IMR-90 (cell line): Measurements from ENCODE around the gene PLA2G2F. TPM values are rescaled to one million over a fixed set of nuclear protein-coding genes. Genes with fewer than 3 reads are reported as not detected.

Source experiments
- ATAC-seq: fragments of 200-7000 bp; cut with Tn5 transposase; 2 replicates; pipeline ENCODE4 v1.9.1; 2020; ENCODE audit warnings: low read depth, mild to moderate bottlenecking, moderate library complexity
- BruUV-seq: library from RNA; stranded (reverse); fragments of 400-500 nt; replicated peaks from 2 replicates; lab custom pipeline; 2021; lab: Mats Ljungman, UMichigan
- CTCF ChIA-PET: fragments of 300-600 bp; formaldehyde crosslinking; extraction: SDS; loops from one replicate; lab custom pipeline; 2021; ENCODE audit warnings: antibody characterized with exemption; lab: Yijun Ruan, JAX
- POLR2A ChIA-PET: fragments of 300-600 bp; sonication (Branson Sonifier 250); formaldehyde crosslinking; loops from one replicate; lab custom pipeline; 2022; ENCODE audit warnings: antibody characterized with exemption; ENCODE audit not compliant: unreplicated experiment; lab: Charles Lee
- DNase-seq: peaks from one replicate; pipeline ENCODE4 v3.0.0; 2013
- H2AFZ ChIP-seq: replicated peaks from 2 replicates; pipeline ENCODE3; 2013; ENCODE audit warnings: low read length, mild to moderate bottlenecking; ENCODE audit not compliant: poor library complexity
- H2AK5ac ChIP-seq: 2 replicates; pipeline ENCODE4 v1.6.1; 2013; ENCODE audit warnings: low read depth, low read length, inconsistent platforms
- H2AK9ac ChIP-seq: replicated peaks from 2 replicates; pipeline ENCODE3; 2013; ENCODE audit warnings: mild to moderate bottlenecking, low read depth, low read length, moderate library complexity; ENCODE audit not compliant: poor library complexity
- H2BK120ac ChIP-seq: 2 replicates; pipeline ENCODE4 v1.6.1; 2013; ENCODE audit warnings: low read depth, low read length, inconsistent platforms
- H2BK15ac ChIP-seq: 3 replicates; pipeline ENCODE4 v1.6.1; 2013; ENCODE audit warnings: low read depth, low read length, inconsistent platforms
- H2BK20ac ChIP-seq: 2 replicates; pipeline ENCODE4 v1.6.1; 2013; ENCODE audit warnings: low read depth, mild to moderate bottlenecking, inconsistent platforms, low read length, moderate library complexity
- H2BK5ac ChIP-seq: 2 replicates; pipeline ENCODE4 v1.6.1; 2013; ENCODE audit warnings: mild to moderate bottlenecking, low read depth, low read length, inconsistent platforms; ENCODE audit not compliant: poor library complexity, severe bottlenecking
- H3K14ac ChIP-seq: replicated peaks from 2 replicates; pipeline ENCODE4 v1.6.1; 2013; ENCODE audit warnings: low read depth, low read length, inconsistent platforms
- H3K18ac ChIP-seq: 2 replicates; pipeline ENCODE4 v1.6.1; 2013; ENCODE audit warnings: low read depth, low read length, control low read depth
- H3K23ac ChIP-seq: 2 replicates; pipeline ENCODE4 v1.6.1; 2013; ENCODE audit warnings: low read depth, low read length, inconsistent platforms
- H3K27ac ChIP-seq: 2 replicates; pipeline ENCODE4 v1.5.1; 2013; ENCODE audit warnings: mild to moderate bottlenecking, control low read depth, low read length; ENCODE audit not compliant: insufficient read depth
- H3K27me3 ChIP-seq: 2 replicates; pipeline ENCODE4 v1.6.1; 2013; ENCODE audit warnings: low read length; ENCODE audit not compliant: control insufficient read depth, insufficient read depth
- H3K36me3 ChIP-seq: 2 replicates; pipeline ENCODE4 v1.6.1; 2013; ENCODE audit warnings: low read length, mixed read lengths; ENCODE audit not compliant: control insufficient read depth, insufficient read depth
- H3K4ac ChIP-seq: 2 replicates; pipeline ENCODE4 v1.6.1; 2013; ENCODE audit warnings: low read depth, low read length, inconsistent platforms
- H3K4me1 ChIP-seq: 2 replicates; pipeline ENCODE4 v1.6.1; 2013; ENCODE audit warnings: low read length, mixed read lengths; ENCODE audit not compliant: control insufficient read depth, insufficient read depth
- H3K4me2 ChIP-seq: 2 replicates; pipeline ENCODE4 v1.6.1; 2013; ENCODE audit warnings: low read depth, mild to moderate bottlenecking, control low read depth, low read length, moderate library complexity
- H3K4me3 ChIP-seq: 2 replicates; pipeline ENCODE4 v1.5.1; 2013; ENCODE audit warnings: low read depth, mild to moderate bottlenecking, control low read depth, low read length, moderate library complexity; ENCODE audit not compliant: insufficient read depth
- H3K56ac ChIP-seq: 2 replicates; pipeline ENCODE4 v1.6.1; 2013; ENCODE audit warnings: low read length, inconsistent platforms; ENCODE audit not compliant: insufficient read depth; ENCODE audit errors: extremely low read depth
- H3K79me1 ChIP-seq, 2 experiments: 2 replicates each; pipeline ENCODE4 v1.6.1; 2013; ENCODE audit warnings: low read length in 2 of 2, inconsistent platforms in 1 of 2, low read depth in 1 of 2
- H3K9ac ChIP-seq: 2 replicates; pipeline ENCODE4 v1.6.1; 2013; ENCODE audit warnings: low read depth, low read length, control low read depth
- H3K9me1 ChIP-seq: 2 replicates; pipeline ENCODE4 v1.6.1; 2013; ENCODE audit warnings: low read length, inconsistent platforms; ENCODE audit not compliant: insufficient read depth
- H3K9me3 ChIP-seq: 2 replicates; pipeline ENCODE4 v1.6.1; 2013; ENCODE audit warnings: low read length; ENCODE audit not compliant: control insufficient read depth, insufficient read depth
- H4K20me1 ChIP-seq: 2 replicates; pipeline ENCODE4 v1.6.1; 2013; ENCODE audit warnings: low read length, inconsistent platforms; ENCODE audit not compliant: insufficient read depth
- H4K5ac ChIP-seq: 2 replicates; pipeline ENCODE4 v1.6.1; 2013; ENCODE audit warnings: mild to moderate bottlenecking, low read depth, low read length, control low read depth
- H4K8ac ChIP-seq, 2 experiments: 2 replicates each; pipeline ENCODE4 v1.6.1; 2013; ENCODE audit warnings: low read depth in 2 of 2, low read length in 2 of 2, control low read depth in 1 of 2, inconsistent platforms in 1 of 2
- H4K91ac ChIP-seq: 2 replicates; pipeline ENCODE4 v1.6.1; 2013; ENCODE audit warnings: low read depth, low read length, inconsistent platforms; ENCODE audit not compliant: insufficient read depth
- CTCF ChIP-seq: conservative IDR thresholded peaks from 2 replicates; pipeline ENCODE4 v1.5.1; 2012; ENCODE audit warnings: mild to moderate bottlenecking, low read depth, low read length, improper control_type of control experiment
- ELK1 ChIP-seq: fragments of 150-350 bp; IDR thresholded peaks from 2 replicates; pipeline ENCODE4 v1.6.1; 2016; ENCODE audit warnings: low read depth, mild to moderate bottlenecking, low read length, moderate library complexity, borderline replicate concordance
- RAD21 ChIP-seq: IDR thresholded peaks from 2 replicates; pipeline ENCODE4 v1.6.1; 2012; ENCODE audit warnings: low read length, improper control_type of control experiment
- USF2 ChIP-seq: fragments of 150-350 bp; IDR thresholded peaks from 2 replicates; pipeline ENCODE4 v1.6.1; 2017; ENCODE audit warnings: mild to moderate bottlenecking, antibody characterized with exemption, low read length, low read depth
- WGBS, 2 experiments: methylation state at CpG; one replicate each; pipeline versions ENCODE4 v1.1.5 to v1.1.7; 2013; ENCODE audit warnings: missing lambda C conversion rate in 2 of 2; ENCODE audit not compliant: insufficient read length in 1 of 2; ENCODE audit errors: extremely low coverage in 2 of 2; 5-methylcytosine and 5-hydroxymethylcytosine counted together
- dilution Hi-C: fragments of 300-500 bp; cut with HindIII; formaldehyde crosslinking; loops from one replicate; pipeline ENCODE4 v1.14.3; 2018; ENCODE audit warnings: low sequenced_read_pairs; ENCODE audit not compliant: unreplicated experiment
- in situ Hi-C: fragments of 300-500 bp; cut with MboI; formaldehyde crosslinking; loops from 3 replicates; pipeline ENCODE4 v1.14.3; 2019; ENCODE audit warnings: low sequenced_read_pairs, inconsistent platforms, mixed read lengths
- intact Hi-C: fragments of 100-400 bp; cut with micrococcal nuclease; formaldehyde crosslinking; loops from 2 replicates; pipeline ENCODE4 v1.10.0; 2022
- polyA plus RNA-seq, 3 experiments: library from polyadenylated mRNA; depleted of rRNA; stranded (reverse); fragments of >200 nt; gene quantifications; 2 replicates each; pipeline ENCODE4 v1.2.3, GENCODE V29; 2012; ENCODE audit warnings: low replicate concordance in 1 of 3
- total RNA-seq: library from RNA; depleted of rRNA; stranded (reverse); fragments of >200 nt; gene quantifications from 2 replicates; pipeline ENCODE4 v1.2.3, GENCODE V29; 2012

PLA2G2F gene
- total and polyA plus RNA-seq, 2 of the 4 experiments (the other 2 are of a cell fraction), result not detected

GRCh38 chr1:20198918-20199317, 59.8 kb downstream of the PLA2G2F start:
- Histone ChIP-seq H4K20me1 (no peaks in the 10 kb centered on the region), H2BK120ac (no peak overlapping the region), H3K56ac (no peak overlapping the region), H3K4me2 (no peak overlapping the region), H3K18ac (no peak overlapping the region), H3K14ac (no peak overlapping the region), H3K9ac (no peak overlapping the region), H2AFZ (no peak overlapping the region), H3K23ac (no peak overlapping the region), H3K4ac (no peak overlapping the region), H2BK20ac (no peak overlapping the region), H2AK9ac (no peak overlapping the region), H3K27me3 (peaks cover 42% of the 10 kb centered on the region), H3K4me3 (no peak overlapping the region), H4K5ac (no peak overlapping the region), H4K8ac (no peak overlapping the region), H3K79me1 (no peaks in the 10 kb centered on the region), H3K9me3 (no peaks in the 10 kb centered on the region), H3K9me1 (peaks cover 3% of the 10 kb centered on the region; the same call in 1 of the 2 replicates), H4K91ac (no peak overlapping the region), H2BK5ac (no peak overlapping the region), H2BK15ac (no peak overlapping the region), H2AK5ac (no peak overlapping the region), H3K4me1 (no peaks in the 10 kb centered on the region), H3K36me3 (no peaks in the 10 kb centered on the region), H3K27ac (no peak overlapping the region)
- DNase-seq (no peak), ATAC-seq (no peak)
- in situ Hi-C loops, result no loop called here
- intact Hi-C loops, result no loop called here
- ChIA-PET POLR2A (interaction anchor here (0.6 kb wide), 1 partner anchor 166 kb away, joined by 6 read pairs; no protein-coding TSS in a partner anchor), CTCF (no interaction called here)
- no CpG with 5 or more reads among the region's 7 CpGs for WGBS, 2 experiments
- dilution Hi-C loops, result no loop called here
- TF ChIP-seq USF2, result no peak
- TF ChIP-seq CTCF, result no peak
- TF ChIP-seq RAD21, result no peak
- no peak for TF ChIP-seq ELK1
- no TSS peak for BruUV-seq
